H1 (cell line): ENCODE data around the gene HBD. TPM values are rescaled to one million over a fixed set of nuclear protein-coding genes. Genes with fewer than 3 reads are reported as not detected.

Experiments used
- CBX5 ChIP-seq: fragments of 300-800, 300-1000 bp; sonication (generic); IDR thresholded peaks from 2 replicates; pipeline ENCODE4 v1.7.1; 2016; ENCODE audit warnings: antibody characterized with exemption, low read length, low read depth
- CHD2 ChIP-seq: IDR thresholded peaks from 2 replicates; pipeline ENCODE4 v1.6.1; 2012; ENCODE audit warnings: low read length, improper control_type of control experiment
- GABPA ChIP-seq: IDR thresholded peaks from 2 replicates; pipeline ENCODE4 v1.6.1; 2011; ENCODE audit warnings: mild to moderate bottlenecking, low read length, moderate library complexity, borderline replicate concordance; ENCODE audit not compliant: insufficient read depth
- KDM4A ChIP-seq: IDR thresholded peaks from one replicate; pipeline ENCODE4 v1.7.1; 2012; ENCODE audit warnings: low read depth, mild to moderate bottlenecking, moderate library complexity, low read length, inconsistent platforms; ENCODE audit not compliant: severe bottlenecking
- SIRT6 ChIP-seq: IDR thresholded peaks from one replicate; pipeline ENCODE4 v1.7.1; 2012; ENCODE audit warnings: low read length, inconsistent platforms
- SRF ChIP-seq: IDR thresholded peaks from 2 replicates; pipeline ENCODE4 v1.6.1; 2011; ENCODE audit warnings: mild to moderate bottlenecking, low read depth, low read length, moderate library complexity
- TCF12 ChIP-seq: IDR thresholded peaks from 2 replicates; pipeline ENCODE4 v1.6.1; 2011; ENCODE audit warnings: low read depth, mild to moderate bottlenecking, low read length
- polyA plus RNA-seq, 7 experiments: library from polyadenylated mRNA; depleted of rRNA in 3 of 7; stranded (reverse) in 5 of 7; unstranded in 2 of 7; fragments of >200 nt in 5 of 7; fragments of 200-250 nt in 2 of 7; gene quantifications; 1 replicate in 5 of 7; 2 replicates in 1 of 7; 4 replicates in 1 of 7; pipeline versions ENCODE4 v1.2.1 to v1.2.3, GENCODE V29; 2011 to 2013; ENCODE audit warnings: missing spikeins in 2 of 7, mixed read lengths in 2 of 7
- total RNA-seq: library from RNA; stranded (reverse); fragmentation: NEBNext Ultra II Directional; extraction: Animal tissue kit (Norgen Biotek cat#: 25700); gene quantifications from 2 replicates; pipeline ENCODE4 v1.2.1, GENCODE V29; 2021

Gene HBD
- total and polyA plus RNA-seq, 2 of the 8 experiments (the other 6 are each of a cell fraction or from before 2014, with no cell fraction given) = not detected

- TF ChIP-seq TCF12 (no peak), SRF (no peak), CBX5 (no peak), KDM4A (no peak), CHD2 (no peak), GABPA (no peak), SIRT6 (no peak)
Measured at GRCh38 chr11:5275369-5276110, 41.3 kb upstream of the HBD start (continued).
